ENCODE measurements around the gene NMRAL1.

Gene NMRAL1

DNA sequence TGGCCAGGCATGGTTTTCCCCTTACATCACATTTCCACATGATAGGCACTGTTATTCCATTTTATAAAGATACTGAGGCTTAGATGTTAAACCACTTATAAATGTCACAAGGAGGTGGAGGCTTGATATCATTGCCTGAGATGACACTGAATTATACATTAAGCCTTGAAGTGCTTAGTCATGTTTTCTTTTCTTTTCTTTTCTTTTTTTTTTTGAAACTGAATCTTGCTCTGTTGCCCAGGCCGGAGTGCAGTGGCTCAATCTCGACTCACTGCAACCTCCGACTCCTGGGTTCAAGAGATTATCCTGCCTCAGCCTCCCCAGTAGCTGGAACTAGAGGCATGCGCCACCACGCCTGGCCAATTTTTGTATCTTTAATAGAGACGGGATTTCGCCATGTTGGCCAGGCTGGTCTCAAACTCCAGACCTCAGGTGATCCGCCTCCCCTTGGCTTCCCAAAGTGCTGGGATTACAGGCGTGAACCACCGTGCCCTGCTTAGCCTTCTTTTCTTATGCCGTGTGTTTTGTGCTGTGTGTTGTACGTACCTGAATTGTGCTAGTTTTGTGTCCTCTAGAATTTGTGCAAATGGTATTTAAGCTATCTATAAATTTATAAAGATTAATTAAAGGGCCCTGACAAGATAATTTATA lies 47.6 kb downstream of the NMRAL1 start:
- no peak for DNase-seq

DNA sequence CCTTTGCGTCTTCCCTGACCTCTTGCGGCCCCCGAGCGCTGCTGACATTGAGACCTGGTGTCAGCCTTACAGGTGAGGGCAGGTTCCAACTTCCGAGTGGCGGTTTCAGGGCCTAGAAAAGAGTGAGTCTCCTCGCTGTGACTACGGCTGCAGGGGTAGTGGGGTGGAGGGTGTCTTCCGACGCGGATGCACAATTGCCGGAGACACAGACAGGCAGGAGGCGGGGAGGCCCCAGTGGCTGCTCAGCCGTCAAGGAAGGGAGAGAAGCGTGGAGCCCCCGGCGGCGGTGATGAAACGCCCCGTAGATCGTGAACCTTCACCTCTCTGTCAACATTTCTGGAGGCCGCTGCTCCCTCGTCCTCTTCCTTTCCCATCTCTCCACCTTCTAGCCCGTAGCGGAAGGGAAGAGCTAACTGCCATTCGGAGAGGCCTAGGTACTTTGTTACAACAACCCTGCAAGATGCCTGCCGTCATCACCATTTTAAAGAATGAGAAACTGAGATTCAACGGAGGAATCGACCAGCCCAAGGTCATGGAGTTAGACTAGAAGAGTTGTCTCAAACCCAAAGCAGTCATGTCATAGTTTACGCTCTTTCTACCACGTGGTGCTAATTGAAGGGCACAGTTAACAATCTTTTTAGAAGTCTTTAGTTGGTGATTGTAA lies 48.3 kb downstream of the NMRAL1 start:
- DNase-seq = no peak

DNA sequence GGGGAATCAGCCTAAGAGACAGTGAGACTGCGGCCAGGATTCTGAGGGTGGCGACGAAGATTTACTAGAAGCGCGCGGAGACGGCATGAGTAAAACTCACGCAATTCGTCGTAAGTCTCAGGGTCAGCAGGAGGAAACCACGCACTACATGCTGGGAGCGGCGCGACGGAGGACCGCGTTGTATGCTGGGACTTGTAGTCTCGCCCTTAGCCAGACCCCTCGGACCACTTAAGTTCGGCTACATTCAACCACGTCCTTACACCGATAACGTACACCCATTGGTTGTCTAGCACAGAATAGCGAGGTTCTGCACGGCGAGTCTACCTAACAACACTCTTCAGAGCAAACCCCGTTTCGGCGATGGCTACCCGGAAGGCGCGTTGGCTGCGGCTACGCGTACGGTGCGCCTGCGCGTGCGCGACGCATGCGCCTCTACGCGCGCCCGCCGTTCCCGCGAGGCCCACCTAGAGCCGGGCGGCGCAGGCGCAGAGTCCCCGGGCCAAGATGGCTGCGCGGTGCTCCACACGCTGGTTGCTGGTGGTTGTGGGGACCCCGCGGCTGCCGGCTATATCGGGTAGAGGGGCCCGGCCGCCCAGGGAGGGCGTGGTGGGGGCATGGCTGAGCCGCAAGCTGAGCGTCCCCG lies 48.9 kb downstream of the NMRAL1 start, which contains the start of gene DNAJA3:
Gene DNAJA3, plus strand, starts transcription at position 491 of the 643 bp plus-strand sequence. Its CDS starts 14 bp downstream, at position 505.
- peak; percentile 65 to 99 (median 89) for DNase-seq

DNA sequence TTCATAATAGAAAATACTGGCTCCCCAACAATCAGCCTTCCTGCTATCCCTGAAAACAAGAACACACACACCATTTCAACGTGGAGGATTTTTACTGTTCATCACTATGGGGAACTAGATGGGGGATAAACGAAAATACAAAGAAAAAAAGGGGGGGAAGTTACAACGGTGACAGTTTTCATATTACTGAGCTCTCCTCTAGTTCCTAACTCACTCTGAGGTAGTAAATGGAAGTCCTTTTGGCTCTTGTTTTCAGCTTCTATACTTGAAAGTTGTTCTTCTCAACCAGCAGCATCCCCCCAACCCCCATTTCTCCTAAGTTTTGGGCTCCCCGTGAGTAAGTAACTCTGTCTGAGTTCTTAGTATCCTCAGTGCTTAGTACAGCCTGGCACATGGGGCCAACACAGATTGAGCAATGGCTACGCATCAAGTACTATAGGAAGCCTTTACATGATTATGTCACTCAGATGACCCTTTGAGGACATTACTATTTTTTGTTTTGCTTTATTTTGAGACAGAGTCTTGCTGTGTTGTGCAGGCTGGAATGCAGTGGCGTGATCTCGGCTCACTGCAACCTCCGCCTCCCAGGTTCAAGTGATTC lies 53.8 kb downstream of the NMRAL1 start:
- DNase-seq = peak in 1 of 51 donors; percentile 7

DNA sequence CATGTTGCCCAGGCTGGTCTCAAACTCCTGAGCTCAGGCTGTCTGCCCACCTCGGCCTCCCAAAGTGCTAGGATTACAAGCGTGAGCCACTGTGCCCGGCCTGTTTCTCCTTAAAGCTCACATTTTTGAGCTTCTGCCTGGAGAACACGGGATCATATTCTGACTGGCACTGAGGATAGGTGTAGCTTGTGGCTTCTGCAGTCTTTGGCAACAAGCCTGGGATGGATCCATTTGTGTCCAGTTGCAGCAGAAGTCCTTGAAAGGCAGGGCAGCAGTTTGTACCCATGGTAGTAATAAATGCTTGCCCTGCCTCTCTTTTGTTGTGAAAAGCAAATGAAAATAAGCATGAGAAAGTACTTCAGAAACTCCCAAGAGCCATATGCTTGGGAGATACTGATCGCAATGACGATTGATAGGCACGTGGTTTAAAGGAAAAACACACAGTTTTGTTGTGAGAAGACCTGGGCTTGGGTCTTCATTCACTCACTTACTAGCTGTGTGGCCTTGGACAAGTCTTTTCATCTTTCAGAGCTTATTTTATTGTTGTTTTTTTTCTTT lies 54.9 kb downstream of the NMRAL1 start:
- no peak for DNase-seq

DNA sequence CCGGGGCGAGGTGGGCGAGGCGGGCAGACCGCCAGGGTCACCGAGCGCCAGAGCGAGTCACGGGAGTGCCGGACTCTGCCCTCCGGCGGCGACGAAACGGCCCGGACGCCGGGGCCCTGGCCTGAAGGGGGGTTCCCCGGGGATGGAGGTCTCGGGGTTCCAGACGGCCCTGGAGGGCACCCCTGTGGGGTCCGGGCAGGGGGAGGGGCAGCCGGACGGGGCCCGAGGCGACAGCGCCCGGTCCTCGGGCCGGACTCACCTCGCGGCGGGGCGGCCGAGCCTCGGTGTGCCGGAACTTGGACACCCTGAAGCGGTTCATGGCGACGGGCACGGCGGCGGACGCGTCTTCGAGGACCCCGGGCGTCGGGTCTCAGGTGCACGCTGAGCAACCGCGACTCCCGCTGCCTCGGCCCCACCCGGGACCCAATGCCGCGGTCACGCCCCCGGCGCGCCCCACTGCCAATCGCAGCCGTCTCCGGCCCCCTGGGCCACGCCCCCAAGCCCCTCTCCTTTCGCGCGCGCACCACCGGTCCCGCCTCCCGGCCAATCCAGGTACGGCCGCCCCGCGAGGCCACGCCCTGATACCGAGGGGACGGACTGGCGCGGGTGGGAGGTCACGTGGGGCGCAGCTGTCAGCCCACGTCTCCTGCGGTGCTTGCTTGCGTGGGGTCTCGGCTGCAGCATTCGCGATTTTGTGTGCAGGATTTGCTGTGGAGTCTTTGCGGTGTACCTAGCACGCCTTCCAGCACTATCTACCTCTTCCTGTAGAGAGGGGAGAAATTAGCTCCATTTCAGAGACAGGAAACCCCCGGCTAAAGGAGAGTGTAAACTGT lies 58.0 kb downstream of the NMRAL1 start, which contains the start of gene CORO7:
Gene CORO7, minus strand, starts transcription at position 397 of the 833 bp plus-strand sequence. Its CDS starts 78 bp downstream, at position 319.
- DNase-seq = peak; percentile 79 to 99 (median 95)

DNA sequence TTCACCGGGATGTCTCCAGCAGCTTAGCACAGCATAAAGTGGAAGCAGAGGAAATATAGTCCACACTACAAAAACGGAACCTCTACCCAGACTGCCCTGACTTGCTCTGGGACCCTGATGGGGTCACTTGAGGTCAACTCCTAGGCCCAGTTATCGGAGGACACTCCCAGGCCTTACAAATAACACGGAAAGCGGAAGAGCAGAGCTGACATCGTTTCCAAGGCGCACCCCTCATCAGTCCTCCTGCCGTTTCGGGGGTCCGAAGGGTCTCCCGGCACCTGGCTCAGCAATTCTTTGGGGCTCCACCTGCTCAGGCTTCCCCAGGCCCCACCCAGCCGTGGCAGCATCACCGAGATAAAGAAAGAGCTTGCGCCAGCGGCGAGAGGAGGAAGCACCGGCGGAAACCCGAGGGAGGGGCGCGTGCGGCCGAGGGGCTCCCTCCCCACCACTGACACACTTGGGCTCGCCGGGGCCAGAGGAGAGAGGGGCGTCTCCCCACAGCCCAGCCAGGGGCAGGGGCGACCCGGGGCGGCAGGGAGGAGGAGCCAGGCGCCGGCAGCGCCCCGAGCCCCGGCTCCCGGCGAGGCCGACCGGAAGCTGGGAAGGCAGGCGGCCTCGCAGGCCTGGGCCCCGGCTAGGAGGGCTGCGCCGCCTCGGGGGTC lies 58.8 kb downstream of the NMRAL1 start:
- peak in 32 of 51 donors; percentile 10 to 76 (median 46) for DNase-seq

DNA sequence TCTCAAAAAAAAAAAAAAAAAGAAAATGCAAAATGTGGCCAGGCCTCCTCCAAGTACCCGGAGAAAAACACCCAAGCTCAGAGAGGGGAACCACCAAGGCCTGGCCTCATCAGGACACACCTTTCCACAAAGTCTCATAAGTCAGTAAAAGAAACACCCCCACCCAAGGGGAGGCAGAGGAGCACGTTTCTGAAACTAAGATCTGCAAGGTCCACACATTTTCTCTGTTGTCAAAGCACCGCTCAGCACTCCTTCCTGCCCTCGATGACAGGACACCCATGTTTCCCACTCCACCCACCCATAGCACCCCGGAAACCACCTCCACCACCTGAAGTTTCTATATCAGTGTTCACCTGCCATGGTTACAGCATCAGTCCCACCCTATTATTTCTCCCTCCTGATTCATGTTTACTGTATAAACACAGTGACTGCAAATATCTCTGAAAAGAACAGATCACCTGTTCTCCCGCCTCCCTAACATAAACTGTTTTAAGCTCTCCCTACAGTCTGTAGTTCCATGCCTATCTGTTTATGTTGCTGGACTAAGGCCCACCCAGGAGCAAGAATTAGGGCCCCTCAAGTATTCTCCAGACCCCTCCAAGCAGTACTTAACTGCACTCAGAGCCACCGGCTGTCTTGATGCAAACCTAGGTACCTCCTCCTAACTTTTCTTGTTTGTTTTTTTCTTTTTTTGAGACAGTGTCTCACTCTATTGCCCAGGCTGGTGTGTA lies 60.1 kb downstream of the NMRAL1 start:
- DNase-seq = no peak

DNA sequence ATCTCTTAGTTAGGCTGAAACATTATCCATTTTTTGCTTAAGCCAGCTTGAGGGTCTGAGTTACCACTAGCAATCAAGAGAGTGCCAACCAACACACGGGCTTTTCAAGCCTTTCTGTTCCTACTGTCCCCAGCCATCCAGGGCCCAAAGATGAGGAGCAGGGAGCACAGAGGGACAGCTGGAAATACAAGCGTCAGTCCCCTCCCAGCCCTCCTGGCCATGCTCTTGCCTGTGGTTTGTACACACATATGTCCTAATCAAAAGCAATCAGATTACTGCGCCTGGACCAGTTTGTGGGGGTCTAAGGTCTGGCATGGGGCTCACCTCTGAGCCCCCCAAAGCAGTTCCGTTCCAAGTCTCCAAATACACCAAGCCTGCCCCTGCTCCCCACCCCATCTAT lies 61.6 kb downstream of the NMRAL1 start:
- DNase-seq = no peak

DNA sequence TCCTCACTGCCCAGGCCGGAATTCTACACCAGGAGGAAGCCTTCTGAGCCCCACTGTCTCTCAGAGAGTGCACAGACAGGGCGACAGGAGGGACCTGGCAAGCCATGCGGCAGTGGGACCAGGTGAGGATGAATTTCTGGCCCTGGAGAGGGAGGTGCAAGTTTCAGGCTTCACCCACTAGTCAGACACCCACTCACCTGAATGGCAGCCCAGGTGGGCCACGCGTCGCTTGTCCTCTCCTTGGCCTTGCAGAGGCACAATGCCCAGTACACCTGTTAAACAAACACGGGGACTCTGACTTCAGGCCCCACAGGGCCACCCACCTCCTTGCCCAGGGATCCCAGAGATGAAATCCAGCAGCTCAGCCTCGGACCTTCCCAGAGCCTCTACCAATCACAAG lies 62.3 kb downstream of the NMRAL1 start:
- no peak for DNase-seq
